Spleen (tissue), 11 donors: ENCODE data around the gene RNF133. TPM values are rescaled to one million over a fixed set of nuclear protein-coding genes. Genes with fewer than 3 reads are reported as not detected.

Source experiments
- DNase-seq: peaks from one replicate; pipeline ENCODE4 v3.0.0-alpha.2; 2020
- H3K27ac ChIP-seq, 8 donors: fragments of 200-600 bp; sonication (generic) in 7 of 8; 1 replicate in 4 of 8; 2 replicates in 4 of 8; pipeline versions ENCODE4 v1.5.0 to v1.8.0; 2016 to 2021; ENCODE audit warnings: inconsistent platforms in 4 of 8, mild to moderate bottlenecking in 4 of 8, moderate library complexity in 1 of 8
- H3K27me3 ChIP-seq, 7 donors: fragments of 200-600 bp; sonication (generic) in 6 of 7; replicated peaks in 1 of 7; 1 replicate in 4 of 7; 2 replicates in 3 of 7; pipeline versions ENCODE4 v1.5.0 to v1.8.0; 2016 to 2021; ENCODE audit warnings: inconsistent platforms in 3 of 7, mild to moderate bottlenecking in 1 of 7
- H3K36me3 ChIP-seq, 6 donors: fragments of 200-600 bp; sonication (generic) in 5 of 6; 1 replicate in 4 of 6; 2 replicates in 2 of 6; pipeline versions ENCODE4 v1.5.0 to v1.8.0; 2016 to 2021; ENCODE audit warnings: inconsistent platforms in 2 of 6
- H3K4me1 ChIP-seq, 6 donors: fragments of 200-600 bp; sonication (generic) in 5 of 6; 1 replicate in 3 of 6; 2 replicates in 3 of 6; pipeline versions ENCODE4 v1.5.0 to v1.8.0; 2016 to 2021; ENCODE audit warnings: inconsistent platforms in 3 of 6
- H3K4me3 ChIP-seq, 8 donors: fragments of 200-600 bp; sonication (generic) in 7 of 8; 1 replicate in 4 of 8; 2 replicates in 4 of 8; pipeline versions ENCODE4 v1.5.0 to v1.8.0; 2016 to 2021; ENCODE audit warnings: inconsistent platforms in 4 of 8, mild to moderate bottlenecking in 4 of 8, moderate library complexity in 2 of 8
- H3K9me3 ChIP-seq, 8 donors: fragments of 200-600 bp; sonication (generic) in 7 of 8; 1 replicate in 4 of 8; 2 replicates in 4 of 8; pipeline versions ENCODE4 v1.5.0 to v1.8.0; 2016 to 2021; ENCODE audit warnings: inconsistent platforms in 4 of 8
- POLR2A ChIP-seq, 3 donors: fragments of 450-650 bp; IDR thresholded peaks; one replicate each; pipeline ENCODE4 v1.5.1; 2017; ENCODE audit warnings: antibody characterized with exemption in 3 of 3, mild to moderate bottlenecking in 1 of 3
- POLR2AphosphoS5 ChIP-seq, 3 donors: sonication (generic); formaldehyde crosslinking; IDR thresholded peaks; one replicate each; pipeline ENCODE4 v1.5.1; 2017; ENCODE audit warnings: antibody characterized with exemption in 3 of 3
- WGBS, 5 donors: extraction: QIAGEN DNeasy Blood & Tissue Kit in 3 of 5; methylation state at CpG; one replicate each; pipeline versions ENCODE4 v1.1.5 to v1.1.7; 2013 to 2018; 5-methylcytosine and 5-hydroxymethylcytosine counted together
- intact Hi-C: fragments of 100-400 bp; cut with DNase I; formaldehyde crosslinking; loops from one replicate; pipeline ENCODE4 v1.15.0; 2023; ENCODE audit warnings: low total_unique reads
- polyA plus RNA-seq, 3 donors: library from polyadenylated mRNA; stranded (reverse); fragments of 200-250 nt; gene quantifications; one replicate each; pipeline ENCODE4 v1.2.1, GENCODE V29; 2013
- total RNA-seq, 7 donors: library from RNA; depleted of rRNA in 3 of 7; stranded (reverse); fragments of >200 nt in 3 of 7; fragmentation: NEBNext Ultra II Directional in 4 of 7; extraction: Animal tissue kit (Norgen Biotek cat#: 25700) in 4 of 7; gene quantifications; one replicate each; pipeline versions ENCODE4 v1.1.0 to v1.2.1, GENCODE V29; 2016 to 2021
- TF ChIP-seq, protein P1 (sequence below), 11 experiments: fragments of 200-600 bp in 7 of 11; fragments of 450-650 bp in 4 of 11; sonication (generic) in 4 of 11; IDR thresholded peaks in 8 of 11; conservative IDR thresholded peaks in 3 of 11; 1 replicate in 7 of 11; 2 replicates in 4 of 11; pipeline versions ENCODE4 v1.4.0 to v1.8.0; 2016 to 2021; ENCODE audit warnings: antibody characterized with exemption in 11 of 11, inconsistent platforms in 4 of 11, mild to moderate bottlenecking in 1 of 11
- donor health status: healthy with polysubstance abuse.
- donor health status: DM: no; HTN: no; CAD: no; lungs with moderate emphysema.
- donor health status: DM: no; HTN: no; CAD: no.
- donor health status: Bipolar disorder and iron deficiency.
- donor health status: healthy.
- donor health status: DM: no; HTN: no; CAD: no.
- donor health status: DM: yes; HTN: yes; CAD: no.

RNF133 gene
- total and polyA plus RNA-seq, 10 donors, result 0.37 to 2.4 (median 1.2) TPM; not detected in 3

DNA sequence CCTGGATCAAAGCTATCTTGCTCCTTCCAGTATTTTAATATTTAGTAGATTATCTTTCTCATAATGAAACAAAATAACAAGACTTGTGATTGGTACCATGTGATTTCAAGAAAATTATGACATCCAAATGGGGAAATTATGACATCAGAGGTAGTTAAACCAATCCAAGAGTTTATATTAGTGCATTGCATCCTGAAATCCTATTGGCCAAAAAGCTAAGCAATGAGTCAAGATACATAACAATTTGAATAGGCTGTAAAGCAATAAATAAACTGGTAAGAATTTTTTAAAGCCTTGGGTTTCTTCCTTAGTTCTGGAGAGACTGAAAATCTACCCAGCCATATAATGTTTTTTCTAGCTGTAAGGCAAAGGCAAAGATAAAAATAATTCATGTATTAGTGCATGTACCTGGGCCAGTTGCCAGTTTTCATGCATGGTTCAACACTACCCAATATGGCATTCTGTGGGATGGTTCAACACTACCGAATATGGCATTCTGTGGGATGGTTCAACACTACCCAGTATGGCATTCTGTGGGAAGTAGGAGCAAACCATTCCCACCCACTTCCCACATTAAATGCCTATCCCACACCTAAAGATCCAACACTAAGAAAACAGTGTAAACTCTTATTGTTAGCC is 4.1 kb upstream of the RNF133 start, which contains the start of gene RNF148:
Gene RNF148, minus strand, starts transcription at position 51 of the 639 bp plus-strand sequence. CDS start 172 bp downstream, outside the sequence.
- Histone ChIP-seq H3K36me3 (no peaks in the 10 kb centered on the region), H3K4me3 (no peak within 1 kb of the TSS), H3K27ac (no peak within 1 kb of the TSS), H3K27me3 (no peaks in the 10 kb centered on the region), H3K4me1 (no peaks in the 10 kb centered on the region), H3K9me3 (peaks cover 0 to 6% (median 0%) of the 10 kb centered on the region in 8 donors)
- DNase-seq, result no peak
- WGBS, 5 donors, result 76 to 97% (median 94%) methylated on average over 1 of the region's 1 CpG
- intact Hi-C loops, result no loop called here
- no peak for TF ChIP-seq POLR2AphosphoS5 (IDR thresholded peaks at IDR 0.05)
- TF ChIP-seq, protein P1, sequence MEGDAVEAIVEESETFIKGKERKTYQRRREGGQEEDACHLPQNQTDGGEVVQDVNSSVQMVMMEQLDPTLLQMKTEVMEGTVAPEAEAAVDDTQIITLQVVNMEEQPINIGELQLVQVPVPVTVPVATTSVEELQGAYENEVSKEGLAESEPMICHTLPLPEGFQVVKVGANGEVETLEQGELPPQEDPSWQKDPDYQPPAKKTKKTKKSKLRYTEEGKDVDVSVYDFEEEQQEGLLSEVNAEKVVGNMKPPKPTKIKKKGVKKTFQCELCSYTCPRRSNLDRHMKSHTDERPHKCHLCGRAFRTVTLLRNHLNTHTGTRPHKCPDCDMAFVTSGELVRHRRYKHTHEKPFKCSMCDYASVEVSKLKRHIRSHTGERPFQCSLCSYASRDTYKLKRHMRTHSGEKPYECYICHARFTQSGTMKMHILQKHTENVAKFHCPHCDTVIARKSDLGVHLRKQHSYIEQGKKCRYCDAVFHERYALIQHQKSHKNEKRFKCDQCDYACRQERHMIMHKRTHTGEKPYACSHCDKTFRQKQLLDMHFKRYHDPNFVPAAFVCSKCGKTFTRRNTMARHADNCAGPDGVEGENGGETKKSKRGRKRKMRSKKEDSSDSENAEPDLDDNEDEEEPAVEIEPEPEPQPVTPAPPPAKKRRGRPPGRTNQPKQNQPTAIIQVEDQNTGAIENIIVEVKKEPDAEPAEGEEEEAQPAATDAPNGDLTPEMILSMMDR (IDR thresholded peaks at IDR 0.05 in 8 of 11, conservative IDR thresholded peaks at IDR 0.05 in 3 of 11), result no peak
- TF ChIP-seq POLR2A (IDR thresholded peaks at IDR 0.05), result no peak

DNA sequence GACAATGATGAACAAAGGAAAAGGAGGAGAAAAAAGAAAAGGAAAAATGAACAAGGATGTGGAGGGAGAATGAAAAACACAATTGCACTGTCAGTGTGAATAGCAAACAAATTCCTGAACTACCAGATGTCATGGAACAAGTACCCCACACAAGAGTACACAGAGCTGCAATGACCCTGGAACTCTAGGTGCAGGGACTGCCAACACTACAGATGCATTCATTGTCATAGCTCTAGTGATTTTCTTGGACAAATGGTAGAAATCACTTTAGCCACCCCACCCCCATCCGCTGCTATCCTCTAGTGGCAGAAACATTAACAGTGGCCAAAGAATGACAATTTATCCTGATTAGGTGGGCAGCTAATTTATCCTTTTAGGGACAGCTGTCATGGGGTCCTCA is 3.1 kb downstream of the RNF133 start:
- no peak overlapping the region for H3K27ac ChIP-seq
- no peak overlapping the region for H3K4me3 ChIP-seq
- H3K27me3 ChIP-seq, result no peaks in the 10 kb centered on the region
- no peaks in the 10 kb centered on the region for H3K4me1 ChIP-seq
- intact Hi-C loops, result no loop called here
- TF ChIP-seq, protein P1 (IDR thresholded peaks at IDR 0.05 in 8 of 11, conservative IDR thresholded peaks at IDR 0.05 in 3 of 11), result no peak
- no peak for TF ChIP-seq POLR2AphosphoS5 (IDR thresholded peaks at IDR 0.05)
- TF ChIP-seq POLR2A (IDR thresholded peaks at IDR 0.05), result no peak
- no peaks in the 10 kb centered on the region for H3K36me3 ChIP-seq
- no peak for DNase-seq
- H3K9me3 ChIP-seq, result peaks cover 0 to 9% (median 0%) of the 10 kb centered on the region in 8 donors
- WGBS, 5 donors, result 60 to 91% (median 83%) methylated on average over 1 of the region's 1 CpG

DNA sequence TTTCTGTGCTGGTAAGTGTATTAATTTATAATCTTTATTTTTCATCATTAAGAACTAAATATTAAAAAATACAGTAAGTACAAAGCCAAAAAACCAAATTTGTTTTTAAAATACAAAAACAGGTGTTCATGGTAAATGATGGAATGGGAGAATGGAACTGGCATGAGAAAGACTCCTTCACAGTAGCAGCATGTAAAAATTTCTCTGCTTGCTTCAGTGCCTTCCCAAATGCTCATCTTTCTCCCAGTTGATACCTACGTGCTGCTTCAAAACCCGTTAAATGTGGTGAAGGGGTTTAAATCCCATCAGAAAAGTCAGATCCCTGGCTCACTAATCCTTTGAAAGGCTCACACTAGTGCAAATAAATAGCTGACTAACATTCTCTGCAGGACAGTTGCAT is 4.2 kb downstream of the RNF133 start:
- H3K27ac ChIP-seq, result no peak overlapping the region
- intact Hi-C loops, result no loop called here
- 69 to 95% (median 81%) methylated on average over 2 of the region's 2 CpGs for WGBS, 5 donors
- DNase-seq, result no peak
- no peak overlapping the region for H3K4me3 ChIP-seq
- TF ChIP-seq, protein P1 (IDR thresholded peaks at IDR 0.05 in 8 of 11, conservative IDR thresholded peaks at IDR 0.05 in 3 of 11), result no peak
- TF ChIP-seq POLR2AphosphoS5 (IDR thresholded peaks at IDR 0.05), result no peak
- no peaks in the 10 kb centered on the region for H3K36me3 ChIP-seq
- no peaks in the 10 kb centered on the region for H3K4me1 ChIP-seq
- peaks cover 0 to 9% (median 0%) of the 10 kb centered on the region in 8 donors for H3K9me3 ChIP-seq
- H3K27me3 ChIP-seq, result no peaks in the 10 kb centered on the region

DNA sequence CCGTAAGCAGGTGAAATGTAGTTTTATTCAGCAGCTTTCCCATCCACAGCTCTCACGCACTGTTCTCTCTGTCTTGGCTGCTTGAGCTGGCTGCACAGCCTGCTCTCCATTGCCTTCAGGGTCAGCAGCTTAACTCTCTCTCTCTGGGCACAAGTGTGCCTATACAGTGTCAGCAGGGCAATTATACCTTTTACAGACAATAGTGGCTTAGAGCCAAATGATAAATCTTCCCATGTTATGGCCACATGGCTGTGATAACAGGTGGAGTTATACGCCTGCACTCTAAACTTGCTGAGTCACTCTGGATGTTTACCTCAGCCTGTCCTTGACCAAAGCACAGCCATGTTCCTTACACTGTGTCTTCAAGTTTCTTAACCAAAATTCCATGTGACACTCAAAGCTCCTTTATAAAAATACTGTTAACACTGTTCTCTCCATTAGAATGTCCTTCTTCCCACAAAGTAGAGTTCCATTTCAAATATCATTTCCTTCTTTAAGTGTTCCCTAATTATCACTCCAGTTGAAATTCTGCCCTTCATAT is 6.1 kb downstream of the RNF133 start:
- 87 to 100% (median 89%) methylated on average over 2 to 3 of the region's 3 CpGs for WGBS, 5 donors
- no peak for TF ChIP-seq POLR2A (IDR thresholded peaks at IDR 0.05)
- TF ChIP-seq POLR2AphosphoS5 (IDR thresholded peaks at IDR 0.05), result no peak
- TF ChIP-seq, protein P1 (IDR thresholded peaks at IDR 0.05 in 8 of 11, conservative IDR thresholded peaks at IDR 0.05 in 3 of 11), result no peak
- intact Hi-C loops, result no loop called here

More for the DNA sequence above, 6.1 kb downstream of the RNF133 start:
- Histone ChIP-seq H3K27ac (no peak overlapping the region), H3K27me3 (no peaks in the 10 kb centered on the region), H3K4me1 (no peaks in the 10 kb centered on the region), H3K36me3 (no peaks in the 10 kb centered on the region), H3K4me3 (no peak overlapping the region), H3K9me3 (peaks cover 0 to 9% (median 0%) of the 10 kb centered on the region in 8 donors)
- DNase-seq, result no peak
